ENCODE results near the gene TENM4.

The TENM4 gene

GRCh38 chr11:78815831-78816230, 625.0 kb downstream of the TENM4 start:
- ChIA-PET POLR2A (no interaction called here), CTCF (no interaction called here)
- TF ChIP-seq, protein P1, sequence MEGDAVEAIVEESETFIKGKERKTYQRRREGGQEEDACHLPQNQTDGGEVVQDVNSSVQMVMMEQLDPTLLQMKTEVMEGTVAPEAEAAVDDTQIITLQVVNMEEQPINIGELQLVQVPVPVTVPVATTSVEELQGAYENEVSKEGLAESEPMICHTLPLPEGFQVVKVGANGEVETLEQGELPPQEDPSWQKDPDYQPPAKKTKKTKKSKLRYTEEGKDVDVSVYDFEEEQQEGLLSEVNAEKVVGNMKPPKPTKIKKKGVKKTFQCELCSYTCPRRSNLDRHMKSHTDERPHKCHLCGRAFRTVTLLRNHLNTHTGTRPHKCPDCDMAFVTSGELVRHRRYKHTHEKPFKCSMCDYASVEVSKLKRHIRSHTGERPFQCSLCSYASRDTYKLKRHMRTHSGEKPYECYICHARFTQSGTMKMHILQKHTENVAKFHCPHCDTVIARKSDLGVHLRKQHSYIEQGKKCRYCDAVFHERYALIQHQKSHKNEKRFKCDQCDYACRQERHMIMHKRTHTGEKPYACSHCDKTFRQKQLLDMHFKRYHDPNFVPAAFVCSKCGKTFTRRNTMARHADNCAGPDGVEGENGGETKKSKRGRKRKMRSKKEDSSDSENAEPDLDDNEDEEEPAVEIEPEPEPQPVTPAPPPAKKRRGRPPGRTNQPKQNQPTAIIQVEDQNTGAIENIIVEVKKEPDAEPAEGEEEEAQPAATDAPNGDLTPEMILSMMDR (IDR thresholded peaks at IDR 0.05; ENCODE audit: control extremely low read depth, extremely low read depth, low read depth, missing control alignments): no peak
- no peak for DNase-seq (ENCODE audit: extremely low spot score)

DNA sequence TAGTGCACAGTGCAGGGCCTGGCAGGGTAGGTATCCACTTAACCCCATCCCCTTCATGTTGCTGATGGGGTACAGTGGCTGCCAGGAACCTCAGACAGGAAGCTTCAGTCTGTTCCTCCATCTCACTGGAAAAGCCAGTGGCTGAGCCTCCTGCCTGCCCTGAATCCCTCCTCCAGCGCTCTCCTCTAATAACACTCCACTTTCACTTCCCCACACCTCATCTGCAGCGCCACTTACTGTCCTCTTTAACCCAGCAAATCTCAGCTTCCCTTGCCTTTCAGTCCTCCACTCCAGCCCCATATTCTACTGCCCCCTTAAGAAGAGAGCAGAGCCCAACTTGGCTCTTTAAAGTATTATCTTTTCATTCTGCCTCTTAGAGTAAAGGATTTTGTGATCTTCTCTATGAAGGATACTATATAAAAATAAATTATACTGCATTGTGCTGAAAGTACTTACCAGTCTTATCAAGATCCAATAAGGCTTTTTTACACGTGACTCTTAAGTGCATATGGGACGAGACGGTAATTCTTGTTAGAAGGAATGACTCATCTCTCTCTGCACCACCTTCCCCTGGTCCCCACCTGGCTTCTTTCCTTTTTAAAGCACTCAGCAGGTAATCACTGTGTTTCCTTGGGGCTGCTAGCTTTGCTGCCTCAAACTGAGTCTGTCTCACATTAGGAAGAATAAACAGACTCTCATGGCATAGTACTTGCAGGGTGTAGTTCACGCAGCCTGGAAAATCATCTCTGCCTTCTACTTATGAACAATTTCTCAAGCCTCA, 628.1 kb downstream of the TENM4 start:
- DNase-seq (ENCODE audit: extremely low spot score): no peak
- POLR2A ChIA-PET: no interaction called here
- CTCF ChIA-PET: no interaction called here
- TF ChIP-seq, protein P1 (IDR thresholded peaks at IDR 0.05; ENCODE audit: control extremely low read depth, extremely low read depth, low read depth, missing control alignments): no peak

DNA sequence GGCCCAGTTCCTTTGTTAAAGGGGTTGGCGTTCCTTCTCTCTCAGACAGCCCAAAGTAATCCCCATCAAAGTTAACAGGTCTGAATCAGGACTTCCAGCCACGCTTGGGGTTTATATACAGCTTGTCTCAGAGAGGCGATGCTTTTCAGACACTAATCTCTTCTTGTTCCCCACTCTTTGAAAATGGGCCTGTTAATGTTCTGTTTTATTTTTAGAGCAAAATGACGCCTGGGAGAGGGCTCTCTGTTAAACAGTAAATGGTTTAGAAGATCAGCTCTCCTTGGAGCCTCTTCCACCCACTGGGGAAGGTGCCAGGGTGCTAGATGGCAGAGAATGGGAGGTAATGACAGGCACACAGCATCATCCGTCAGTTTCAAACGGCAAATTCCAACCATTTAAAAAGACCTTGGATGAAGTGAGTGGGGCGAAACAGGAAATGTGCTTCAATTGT, 630.2 kb downstream of the TENM4 start:
- no peak for DNase-seq (ENCODE audit: extremely low spot score)
- TF ChIP-seq, protein P1 (IDR thresholded peaks at IDR 0.05; ENCODE audit: control extremely low read depth, extremely low read depth, low read depth, missing control alignments): no peak
- POLR2A ChIA-PET: no interaction called here
- CTCF ChIA-PET: interaction anchor here (0.7 to 5.8 kb wide), 4 partner anchors 8 to 165 kb away, joined by 3 to 46 read pairs (median 4); no protein-coding TSS in a partner anchor

GRCh38 chr11:78809931-78810541, 630.8 kb downstream of the TENM4 start:
- no peak for DNase-seq (ENCODE audit: extremely low spot score)
- POLR2A ChIA-PET: no interaction called here
- CTCF ChIA-PET: interaction anchor here (0.7 to 5.8 kb wide), 3 partner anchors 9 to 48 kb away, joined by 3 to 46 read pairs (median 4); no protein-coding TSS in a partner anchor
- TF ChIP-seq, protein P1 (IDR thresholded peaks at IDR 0.05; ENCODE audit: control extremely low read depth, extremely low read depth, low read depth, missing control alignments): no peak

DNA sequence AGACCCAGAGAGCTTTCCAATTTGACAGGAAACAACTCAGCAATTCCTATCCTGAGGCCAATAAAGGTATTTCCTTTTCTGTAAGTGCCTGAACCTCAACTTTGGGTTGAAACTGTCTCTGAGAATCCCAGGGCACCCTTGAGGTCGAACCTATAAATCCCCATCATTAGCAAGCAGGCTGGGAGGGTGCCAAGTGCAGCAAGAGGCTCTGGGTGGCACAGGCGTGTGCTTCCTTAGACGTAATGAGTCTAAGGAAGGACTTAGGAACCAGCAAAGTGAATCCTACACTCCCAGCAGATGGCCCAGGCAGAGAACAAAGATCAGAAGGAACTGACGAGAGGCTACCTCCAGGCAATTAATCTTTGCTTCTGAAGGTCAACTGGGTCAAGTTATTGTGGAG, 631.9 kb downstream of the TENM4 start:
- ChIA-PET CTCF (interaction anchor here (1.3 to 5.8 kb wide), 2 partner anchors 11 to 17 kb away, joined by 4 to 46 read pairs; no protein-coding TSS in a partner anchor), POLR2A (no interaction called here)
- DNase-seq (ENCODE audit: extremely low spot score): no peak
- TF ChIP-seq, protein P1 (IDR thresholded peaks at IDR 0.05; ENCODE audit: control extremely low read depth, extremely low read depth, low read depth, missing control alignments): no peak

- DNase-seq (ENCODE audit: extremely low spot score): no peak
- POLR2A ChIA-PET: no interaction called here
- TF ChIP-seq, protein P1 (IDR thresholded peaks at IDR 0.05; ENCODE audit: control extremely low read depth, extremely low read depth, low read depth, missing control alignments): no peak
- CTCF ChIA-PET: interaction anchor here (1.3 to 5.8 kb wide), 2 partner anchors 10 to 15 kb away, joined by 4 to 46 read pairs; no protein-coding TSS in a partner anchor
These were observed 633.5 kb downstream of the TENM4 start for GRCh38 chr11:78807351-78807750.
